PFSK-1 (cell line): ENCODE data around the gene MYH10.

Source experiments
- FOXP2 ChIP-seq: optimal IDR thresholded peaks from 2 replicates; pipeline ENCODE3; 2011; ENCODE audit warnings: borderline replicate concordance, control low read depth, inconsistent platforms; ENCODE audit not compliant: insufficient read depth; ENCODE audit errors: extremely low read length, extremely low read depth
- POLR2AphosphoS5 ChIP-seq: IDR thresholded peaks from 2 replicates; pipeline ENCODE4 v1.6.1; 2012; ENCODE audit warnings: low read depth, mild to moderate bottlenecking, control low read depth, low read length, moderate library complexity
- REST ChIP-seq, 2 experiments: IDR thresholded peaks; 2 replicates each; pipeline versions ENCODE4 v1.6.1 to v1.8.0; 2011 to 2012; ENCODE audit warnings: low read depth in 2 of 2, low read length in 2 of 2, control low read depth in 1 of 2, inconsistent platforms in 1 of 2, mild to moderate bottlenecking in 1 of 2, moderate library complexity in 1 of 2; ENCODE audit not compliant: insufficient read depth in 1 of 2
- SIN3A ChIP-seq: IDR thresholded peaks from 2 replicates; pipeline ENCODE4 v1.6.1; 2012; ENCODE audit warnings: mild to moderate bottlenecking, low read length, moderate library complexity, borderline replicate concordance; ENCODE audit not compliant: insufficient read depth
- TAF1 ChIP-seq: IDR thresholded peaks from 2 replicates; pipeline ENCODE4 v1.6.1; 2012; ENCODE audit warnings: low read length, control low read depth, borderline replicate concordance; ENCODE audit not compliant: insufficient read depth

MYH10 gene

DNA sequence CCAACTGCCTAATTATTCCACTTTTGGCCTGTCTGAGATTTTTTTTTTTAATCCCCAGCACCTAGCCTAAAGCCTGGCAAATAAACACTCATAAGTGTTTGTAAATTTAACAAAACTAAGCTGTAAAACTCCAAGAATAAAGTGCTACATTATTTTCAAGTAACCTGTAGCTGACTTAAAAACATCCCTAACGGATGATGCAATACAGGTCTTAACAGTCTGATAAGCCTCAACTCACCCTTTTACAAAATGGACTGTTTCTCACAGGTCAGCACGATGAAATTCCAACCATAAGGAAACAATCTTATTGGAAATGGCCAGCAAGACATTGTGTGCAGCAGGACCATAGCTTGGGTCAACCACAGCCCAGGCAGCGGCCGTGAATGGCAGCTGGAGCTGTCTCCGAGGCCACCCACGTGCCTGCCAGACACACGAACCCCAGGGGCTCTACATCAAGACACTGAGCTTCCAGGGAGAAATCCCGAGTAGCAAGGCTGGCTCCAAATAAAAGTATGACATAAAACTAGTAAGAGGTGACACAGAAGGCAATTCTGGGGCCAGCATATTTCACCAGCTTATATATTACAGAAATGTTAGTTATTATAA lies 135.9 kb downstream of the MYH10 start:
- TF ChIP-seq TAF1 (no peak), SIN3A (no peak), REST (IDR thresholded peaks at IDR 0.05; ENCODE audit: insufficient read depth in 1 of 2, low read depth in 2 of 2, low read length in 2 of 2) (no peak), POLR2AphosphoS5 (no peak), FOXP2 (no peak)

DNA sequence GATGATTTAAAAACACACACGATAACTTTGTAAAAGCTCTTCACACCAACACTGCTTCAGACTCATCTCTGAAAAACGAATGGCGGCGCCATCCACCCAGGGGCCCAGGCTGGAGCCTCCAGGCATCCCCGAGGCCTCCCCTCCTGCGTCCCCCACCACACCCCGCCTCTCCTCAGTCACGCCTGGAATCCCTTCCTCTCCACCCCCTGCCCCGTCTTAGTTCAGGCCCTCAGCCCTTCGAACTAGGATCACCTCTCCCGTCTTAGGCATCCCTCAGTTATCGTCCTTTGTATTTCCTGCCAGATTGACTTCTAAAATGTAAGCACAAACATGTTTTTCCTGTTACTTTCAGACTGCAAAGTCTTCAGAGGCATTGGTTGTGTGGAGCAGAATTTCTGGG lies 136.5 kb downstream of the MYH10 start:
- TF ChIP-seq SIN3A = no peak
- TF ChIP-seq TAF1 = no peak
- TF ChIP-seq FOXP2 = no peak
- no peak for TF ChIP-seq REST (IDR thresholded peaks at IDR 0.05; ENCODE audit: insufficient read depth in 1 of 2, low read depth in 2 of 2, low read length in 2 of 2)
- TF ChIP-seq POLR2AphosphoS5 = no peak

DNA sequence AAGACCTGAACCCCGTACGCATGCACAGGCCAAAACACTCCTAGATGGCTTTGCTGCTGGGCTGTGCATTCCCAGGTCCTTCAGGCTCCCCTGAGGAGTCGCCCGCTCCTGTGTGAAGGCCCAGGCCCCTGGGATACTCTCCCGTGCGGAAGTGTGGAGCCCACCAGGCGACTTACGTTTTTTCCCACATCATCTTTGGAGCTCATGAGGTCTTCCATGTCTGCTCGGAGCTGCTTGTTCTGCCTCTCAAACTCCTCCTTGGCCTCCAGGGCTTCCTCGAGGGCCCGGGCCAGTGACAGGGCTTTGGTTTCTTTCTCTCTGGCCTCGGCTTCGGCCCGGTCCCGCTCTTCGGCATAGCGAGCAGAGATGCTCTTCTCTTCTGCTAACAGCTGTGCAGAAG lies 138.4 kb downstream of the MYH10 start:
- no peak for TF ChIP-seq POLR2AphosphoS5
- TF ChIP-seq FOXP2 = no peak
- TF ChIP-seq SIN3A = no peak
- TF ChIP-seq REST (IDR thresholded peaks at IDR 0.05; ENCODE audit: insufficient read depth in 1 of 2, low read depth in 2 of 2, low read length in 2 of 2) = no peak
- TF ChIP-seq TAF1 = no peak

GRCh38 chr17:8490256-8491023 lies 140.1 kb downstream of the MYH10 start:
- TF ChIP-seq FOXP2 (no peak), REST (IDR thresholded peaks at IDR 0.05; ENCODE audit: insufficient read depth in 1 of 2, low read depth in 2 of 2, low read length in 2 of 2) (no peak), TAF1 (no peak), POLR2AphosphoS5 (no peak), SIN3A (no peak)
